Loucy (cell line): ENCODE results near the gene HOXD4.

Experiments
- H2AFZ ChIP-seq: fragments of 200-600 bp; sonication (generic); 2 replicates; pipeline ENCODE4 v1.6.0; 2016; ENCODE audit warnings: antibody characterized with exemption, mild to moderate bottlenecking, low read length, moderate library complexity
- H3F3A ChIP-seq: fragments of 200-600 bp; 2 replicates; pipeline ENCODE4 v1.6.0; 2016; ENCODE audit warnings: antibody characterized with exemption, low read depth, mild to moderate bottlenecking
- H3K27me3 ChIP-seq: fragments of 200-600 bp; sonication (generic); 2 replicates; pipeline ENCODE4 v1.6.1; 2014; ENCODE audit warnings: low read length, mild to moderate bottlenecking; ENCODE audit not compliant: insufficient read depth, poor library complexity, severe bottlenecking
- H3K36me3 ChIP-seq: fragments of 200-600 bp; sonication (generic); 2 replicates; pipeline ENCODE4 v1.6.1; 2016; ENCODE audit warnings: low read length; ENCODE audit not compliant: insufficient read depth
- H3K4me1 ChIP-seq: fragments of 200-600 bp; sonication (generic); 2 replicates; pipeline ENCODE4 v1.5.1; 2014; ENCODE audit warnings: low read length, mild to moderate bottlenecking; ENCODE audit not compliant: insufficient read depth, poor library complexity, severe bottlenecking
- H3K4me2 ChIP-seq: fragments of 200-600 bp; sonication (generic); 2 replicates; pipeline ENCODE4 v1.6.0; 2014; ENCODE audit warnings: antibody characterized with exemption, low read length, low read depth, mild to moderate bottlenecking; ENCODE audit not compliant: poor library complexity, severe bottlenecking
- H3K4me3 ChIP-seq: fragments of 200-600 bp; sonication (generic); 2 replicates; pipeline ENCODE4 v1.5.1; 2014; ENCODE audit warnings: low read length, mild to moderate bottlenecking, mixed read lengths; ENCODE audit not compliant: poor library complexity, severe bottlenecking
- H3K79me2 ChIP-seq: fragments of 200-600 bp; sonication (generic); 2 replicates; pipeline ENCODE4 v1.6.1; 2014; ENCODE audit warnings: low read length; ENCODE audit not compliant: insufficient read depth
- H3K9ac ChIP-seq: fragments of 200-600 bp; sonication (generic); 2 replicates; pipeline ENCODE4 v1.6.0; 2014; ENCODE audit warnings: mild to moderate bottlenecking, low read depth, low read length, moderate library complexity; ENCODE audit not compliant: poor library complexity, severe bottlenecking
- H3K9me2 ChIP-seq: fragments of 200-600 bp; sonication (generic); replicated peaks from 2 replicates; pipeline ENCODE4 v1.6.1; 2016; ENCODE audit warnings: low read depth, low read length, mixed read lengths
- H3K9me3 ChIP-seq: fragments of 200-600 bp; sonication (generic); 2 replicates; pipeline ENCODE4 v1.6.1; 2014; ENCODE audit warnings: mild to moderate bottlenecking, antibody characterized with exemption, low read length, low read depth; ENCODE audit not compliant: insufficient read depth
- H4K20me1 ChIP-seq: fragments of 200-600 bp; sonication (generic); 2 replicates; pipeline ENCODE4 v1.6.0; 2014; ENCODE audit warnings: antibody characterized with exemption, low read length, mild to moderate bottlenecking; ENCODE audit not compliant: insufficient read depth, poor library complexity, severe bottlenecking
- CTCF ChIP-seq: fragments of 200-600 bp; sonication (generic); conservative IDR thresholded peaks from 2 replicates; pipeline ENCODE4 v1.5.1; 2014; ENCODE audit warnings: mild to moderate bottlenecking, antibody characterized with exemption, low read length
- EZH2phosphoT487 ChIP-seq: fragments of 200-600 bp; IDR thresholded peaks from 2 replicates; pipeline ENCODE4 v1.6.1; 2018; ENCODE audit warnings: antibody characterized with exemption, mild to moderate bottlenecking, moderate library complexity, borderline replicate concordance

The HOXD4 gene

GRCh38 chr2:176118601-176119339, 32.6 kb upstream of the HOXD4 start:
- Histone ChIP-seq H2AFZ (no peak overlapping the region), H3K27me3 (peaks cover 57% of the 10 kb centered on the region)

GRCh38 chr2:176120364-176121189, 30.8 kb upstream of the HOXD4 start:
- H3K4me1 ChIP-seq: peaks cover 4% of the 10 kb centered on the region
- no peaks in the 10 kb centered on the region for H3K9me2 ChIP-seq
- no peak overlapping the region for H2AFZ ChIP-seq
- no peak for TF ChIP-seq CTCF
- TF ChIP-seq EZH2phosphoT487: no peak
- H3K27me3 ChIP-seq: peaks cover 42% of the 10 kb centered on the region
- H3K36me3 ChIP-seq: no peaks in the 10 kb centered on the region
- H3K4me3 ChIP-seq: no peak overlapping the region
- H4K20me1 ChIP-seq: no peaks in the 10 kb centered on the region
- H3K79me2 ChIP-seq: no peaks in the 10 kb centered on the region
- no peak overlapping the region for H3K9ac ChIP-seq
- no peaks in the 10 kb centered on the region for H3K9me3 ChIP-seq
- no peak overlapping the region for H3K4me2 ChIP-seq
- no peaks in the 10 kb centered on the region for H3F3A ChIP-seq

More at GRCh38 chr2:176118601-176119339, 32.6 kb upstream of the HOXD4 start:
- Histone ChIP-seq H3K9me3 (no peaks in the 10 kb centered on the region), H3K36me3 (no peaks in the 10 kb centered on the region), H3K4me2 (no peak overlapping the region), H3K9ac (no peak overlapping the region), H3F3A (0 out of 2 replicates have a peak, but pooled peaks cover 4% of the 10 kb centered on the region), H4K20me1 (no peaks in the 10 kb centered on the region), H3K9me2 (no peaks in the 10 kb centered on the region), H3K4me3 (no peak overlapping the region), H3K4me1 (peaks cover 10% of the 10 kb centered on the region), H3K79me2 (no peaks in the 10 kb centered on the region)
- no peak for TF ChIP-seq EZH2phosphoT487
- TF ChIP-seq CTCF: peak; percentile 70

GRCh38 chr2:176121190-176122051, 29.9 kb upstream of the HOXD4 start:
- Histone ChIP-seq H3K9me2 (no peaks in the 10 kb centered on the region), H3F3A (no peaks in the 10 kb centered on the region), H3K4me3 (no peak overlapping the region), H3K36me3 (no peaks in the 10 kb centered on the region), H3K9me3 (no peaks in the 10 kb centered on the region), H3K79me2 (no peaks in the 10 kb centered on the region), H3K9ac (no peak overlapping the region), H3K4me2 (no peak overlapping the region), H3K27me3 (peaks cover 34% of the 10 kb centered on the region), H2AFZ (no peak overlapping the region), H4K20me1 (no peaks in the 10 kb centered on the region), H3K4me1 (no peaks in the 10 kb centered on the region)
- TF ChIP-seq EZH2phosphoT487 (no peak), CTCF (no peak)
